Nephron progenitor cell (in vitro differentiated cells): ENCODE results near the gene RIC1.
"Not testable (repeated sequence)": the region's sequence is repeated elsewhere in the genome, so short reads cannot be mapped to it uniquely, and the experiment has no call there.

ENCODE experiments used
- DNase-seq: peaks from one replicate; pipeline ENCODE4 v3.0.0; 2021
- H3K27ac Mint-ChIP-seq: 2 replicates; pipeline ENCODE4 v1.8.0; 2021; ENCODE audit warnings: mild to moderate bottlenecking, moderate library complexity, mixed read lengths
- H3K27me3 Mint-ChIP-seq: 2 replicates; pipeline ENCODE4 v1.8.0; 2021; ENCODE audit warnings: mild to moderate bottlenecking, low read depth, mixed read lengths; ENCODE audit not compliant: poor library complexity
- H3K36me3 Mint-ChIP-seq: 2 replicates; pipeline ENCODE4 v1.8.0; 2021; ENCODE audit warnings: low read depth, mixed read lengths
- H3K4me1 Mint-ChIP-seq: 2 replicates; pipeline ENCODE4 v1.8.0; 2021; ENCODE audit warnings: mixed read lengths
- H3K4me3 Mint-ChIP-seq: 2 replicates; pipeline ENCODE4 v1.8.0; 2021; ENCODE audit warnings: mild to moderate bottlenecking, moderate library complexity, mixed read lengths
- H3K9me3 Mint-ChIP-seq: 2 replicates; pipeline ENCODE4 v1.8.0; 2021; ENCODE audit warnings: mild to moderate bottlenecking, moderate library complexity, mixed read lengths
- TF ChIP-seq, protein P1 (sequence below): fragments of 200-600 bp; sonication (generic); IDR thresholded peaks from 2 replicates; pipeline ENCODE4 v1.5.0; 2021; ENCODE audit warnings: antibody characterized with exemption

The RIC1 gene

DNA sequence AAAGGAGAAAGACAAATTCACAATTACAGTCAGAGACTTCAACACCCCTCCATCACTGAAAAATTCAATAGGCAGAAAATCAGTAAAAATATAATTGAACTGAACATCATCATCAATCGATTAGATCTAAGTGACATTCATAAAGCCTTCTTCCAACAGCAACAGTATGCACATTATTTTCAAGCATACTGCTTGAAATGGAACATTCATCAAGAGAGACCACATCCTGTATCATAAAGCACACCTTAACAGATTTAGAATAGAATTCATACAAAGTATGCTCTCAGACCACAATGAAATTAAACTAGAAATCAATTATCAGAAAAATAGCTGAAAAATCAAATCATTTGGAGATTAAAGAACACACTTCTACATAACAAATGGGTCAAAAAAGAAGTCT lies 164.9 kb downstream of the RIC1 start:
- H3K36me3 Mint-ChIP-seq, result peaks cover 43% of the 10 kb centered on the region
- H3K9me3 Mint-ChIP-seq, result no peaks in the 10 kb centered on the region
- H3K27me3 Mint-ChIP-seq, result no peaks in the 10 kb centered on the region
- TF ChIP-seq, protein P1, sequence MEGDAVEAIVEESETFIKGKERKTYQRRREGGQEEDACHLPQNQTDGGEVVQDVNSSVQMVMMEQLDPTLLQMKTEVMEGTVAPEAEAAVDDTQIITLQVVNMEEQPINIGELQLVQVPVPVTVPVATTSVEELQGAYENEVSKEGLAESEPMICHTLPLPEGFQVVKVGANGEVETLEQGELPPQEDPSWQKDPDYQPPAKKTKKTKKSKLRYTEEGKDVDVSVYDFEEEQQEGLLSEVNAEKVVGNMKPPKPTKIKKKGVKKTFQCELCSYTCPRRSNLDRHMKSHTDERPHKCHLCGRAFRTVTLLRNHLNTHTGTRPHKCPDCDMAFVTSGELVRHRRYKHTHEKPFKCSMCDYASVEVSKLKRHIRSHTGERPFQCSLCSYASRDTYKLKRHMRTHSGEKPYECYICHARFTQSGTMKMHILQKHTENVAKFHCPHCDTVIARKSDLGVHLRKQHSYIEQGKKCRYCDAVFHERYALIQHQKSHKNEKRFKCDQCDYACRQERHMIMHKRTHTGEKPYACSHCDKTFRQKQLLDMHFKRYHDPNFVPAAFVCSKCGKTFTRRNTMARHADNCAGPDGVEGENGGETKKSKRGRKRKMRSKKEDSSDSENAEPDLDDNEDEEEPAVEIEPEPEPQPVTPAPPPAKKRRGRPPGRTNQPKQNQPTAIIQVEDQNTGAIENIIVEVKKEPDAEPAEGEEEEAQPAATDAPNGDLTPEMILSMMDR, result no peak
- DNase-seq, result no peak
- H3K27ac Mint-ChIP-seq, result no peak overlapping the region
- no peaks in the 10 kb centered on the region for H3K4me1 Mint-ChIP-seq
- H3K4me3 Mint-ChIP-seq, result no peak overlapping the region

DNA sequence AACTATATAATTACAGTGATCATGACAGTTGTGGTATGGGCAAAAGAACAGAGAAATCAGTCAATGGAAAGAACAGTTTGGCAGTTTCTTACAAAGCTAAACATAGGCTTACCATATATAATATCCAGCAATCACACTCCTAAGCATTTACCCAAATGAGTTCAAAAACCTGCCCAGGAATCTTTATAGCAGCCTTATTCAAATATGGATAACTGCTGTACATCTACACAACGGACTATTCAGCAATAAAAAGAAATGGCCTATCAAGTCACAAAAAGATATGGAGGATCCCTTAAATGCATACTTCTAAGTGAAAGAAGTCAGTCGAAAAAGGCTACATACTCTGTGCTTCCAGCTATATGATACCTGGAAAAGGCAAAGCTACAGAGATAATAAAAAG lies 167.4 kb downstream of the RIC1 start:
- Mint-ChIP-seq H3K36me3 (peaks cover 32% of the 10 kb centered on the region), H3K27ac (no peak overlapping the region), H3K9me3 (no peaks in the 10 kb centered on the region), H3K4me1 (no peaks in the 10 kb centered on the region), H3K4me3 (no peak overlapping the region), H3K27me3 (no peaks in the 10 kb centered on the region)
- no peak for DNase-seq
- TF ChIP-seq, protein P1, result no peak

DNA sequence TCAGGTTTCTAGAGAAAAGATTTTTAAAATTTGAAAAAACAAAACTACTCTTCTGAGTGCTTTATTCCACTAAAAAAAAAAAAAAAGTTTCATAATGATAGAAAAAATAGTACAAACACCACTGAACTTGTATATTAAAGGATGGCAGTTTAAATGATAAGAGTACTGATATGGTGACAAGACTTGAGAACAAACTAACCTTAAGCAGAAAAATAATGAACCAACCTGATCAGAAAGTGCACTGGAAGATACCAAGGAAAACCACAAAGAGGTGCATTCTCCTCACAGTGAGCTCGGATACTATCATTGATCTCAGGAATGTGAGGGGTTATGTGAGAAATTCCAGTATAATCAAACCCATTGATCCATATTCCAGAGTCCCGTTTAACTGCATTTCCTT lies 169.7 kb downstream of the RIC1 start:
- Mint-ChIP-seq H3K4me1 (no peaks in the 10 kb centered on the region), H3K4me3 (no peak overlapping the region), H3K36me3 (peaks cover 25% of the 10 kb centered on the region), H3K9me3 (no peaks in the 10 kb centered on the region), H3K27me3 (no peaks in the 10 kb centered on the region), H3K27ac (no peak overlapping the region)
- DNase-seq, result no peak
- TF ChIP-seq, protein P1, result no peak

DNA sequence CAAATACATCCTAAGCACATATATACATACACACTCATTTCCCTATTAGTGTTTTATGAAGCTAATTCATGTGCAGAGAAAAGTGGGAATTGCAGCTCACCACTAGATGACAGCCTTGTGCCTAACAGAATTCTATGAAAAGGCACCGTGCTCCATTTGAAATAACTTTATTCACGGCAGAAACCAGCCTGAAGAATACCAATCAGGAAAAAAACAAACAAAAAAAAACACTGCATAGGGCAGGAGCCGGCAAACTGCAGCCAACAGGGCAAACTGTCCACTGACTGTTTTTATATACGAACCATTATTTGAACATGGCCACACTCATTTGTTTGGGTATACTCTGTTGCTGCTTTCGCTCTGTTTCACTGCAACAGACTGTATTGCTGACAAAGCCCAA lies 170.4 kb downstream of the RIC1 start:
- Mint-ChIP-seq H3K9me3 (no peaks in the 10 kb centered on the region), H3K4me1 (no peaks in the 10 kb centered on the region), H3K27me3 (no peaks in the 10 kb centered on the region), H3K27ac (no peak overlapping the region), H3K4me3 (no peak overlapping the region), H3K36me3 (peaks cover 25% of the 10 kb centered on the region)
- TF ChIP-seq, protein P1, result peak; percentile 39
- no peak for DNase-seq

DNA sequence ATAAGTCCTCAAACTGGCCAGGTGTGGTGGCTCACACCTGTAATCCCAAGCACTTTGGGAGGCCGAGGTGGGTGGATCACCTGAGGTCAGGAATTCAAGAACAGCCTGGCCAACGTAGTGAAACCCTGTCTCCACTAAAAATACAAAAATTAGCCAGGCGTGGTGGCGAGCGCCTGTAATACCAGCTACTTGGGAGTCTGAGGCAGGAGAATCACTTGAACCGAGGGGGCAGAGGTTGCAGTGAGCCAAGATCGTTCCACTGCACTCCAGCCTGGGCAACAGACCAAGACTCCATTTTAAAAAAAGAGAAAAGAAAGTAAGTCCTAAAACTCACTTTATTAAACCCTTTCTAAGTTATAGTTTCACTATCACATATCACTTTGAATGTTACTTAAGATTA lies 171.5 kb downstream of the RIC1 start:
- H3K4me3 Mint-ChIP-seq, H3K4me1 Mint-ChIP-seq, H3K9me3 Mint-ChIP-seq, DNase-seq, H3K27me3 Mint-ChIP-seq, H3K27ac Mint-ChIP-seq: not testable (repeated sequence)
- H3K36me3 Mint-ChIP-seq, result peaks cover 20% of the 10 kb centered on the region

DNA sequence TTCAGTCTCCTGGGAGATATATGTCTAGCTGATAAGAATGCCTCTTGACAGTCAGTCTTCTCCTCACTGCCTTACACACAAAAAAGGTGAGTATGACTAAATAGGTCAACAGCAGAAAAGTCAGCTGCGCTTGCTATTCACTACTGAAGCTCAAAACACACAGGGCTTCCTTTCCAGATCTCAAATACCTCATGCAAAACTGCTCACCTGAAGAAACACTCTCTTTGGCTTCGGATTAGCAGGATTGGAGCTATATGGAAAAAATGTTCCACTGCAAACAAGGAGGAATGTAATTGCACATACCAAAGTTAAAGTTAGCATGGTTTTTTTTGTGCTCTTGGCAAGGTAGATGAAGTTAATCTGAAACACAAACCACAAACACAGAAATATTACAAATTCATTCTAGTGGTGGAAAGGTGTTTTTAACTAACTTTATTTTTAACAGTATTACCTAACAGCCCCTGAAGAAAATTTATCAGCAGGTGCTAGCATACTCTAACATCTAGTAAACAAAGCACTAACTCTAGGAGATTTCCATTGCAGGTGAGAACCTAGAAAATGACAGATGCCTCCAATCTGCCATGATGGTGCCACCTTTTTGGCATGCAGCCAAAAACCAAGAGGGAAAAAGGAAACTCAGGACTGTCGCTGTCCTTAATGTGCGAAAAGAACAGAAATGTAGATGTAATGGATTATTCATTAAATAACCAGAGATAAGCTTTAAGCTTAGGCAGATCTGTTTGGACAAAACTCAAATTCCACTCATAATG lies 172.2 kb downstream of the RIC1 start:
- H3K36me3 Mint-ChIP-seq, result peaks cover 16% of the 10 kb centered on the region
- H3K27me3 Mint-ChIP-seq, result no peaks in the 10 kb centered on the region
- H3K4me1 Mint-ChIP-seq, result no peaks in the 10 kb centered on the region
- H3K9me3 Mint-ChIP-seq, result no peaks in the 10 kb centered on the region
- TF ChIP-seq, protein P1, result no peak
- H3K4me3 Mint-ChIP-seq, result no peak overlapping the region
- no peak overlapping the region for H3K27ac Mint-ChIP-seq
- no peak for DNase-seq
